Measurements from ENCODE around the gene SDS.

SDS gene

GRCh38 chr12:113424456-113424855 is 20.8 kb upstream of the SDS start:
- Histone ChIP-seq H3K27ac (ENCODE audit: low read depth, low read length, poor library complexity, severe bottlenecking) (no peak overlapping the region), H3K4me3 (ENCODE audit: low read depth, low read length, poor library complexity, severe bottlenecking) (no peak overlapping the region), H3K9me2 (ENCODE audit: low read depth, low read length) (no peaks in the 10 kb centered on the region), H3K36me3 (ENCODE audit: insufficient read depth, low read length) (no peaks in the 10 kb centered on the region), H3F3A (ENCODE audit: insufficient read depth, low read length) (no peaks in the 10 kb centered on the region), H3K79me2 (ENCODE audit: insufficient read depth, low read length) (no peaks in the 10 kb centered on the region), H3K9me3 (ENCODE audit: low read length) (no peaks in the 10 kb centered on the region), H3K4me1 (ENCODE audit: insufficient read depth, low read length, severe bottlenecking) (peaks cover 15% of the 10 kb centered on the region), H4K20me1 (ENCODE audit: insufficient read depth, low read length) (no peaks in the 10 kb centered on the region), H3K4me2 (ENCODE audit: low read length) (no peak overlapping the region), H3K27me3 (ENCODE audit: insufficient read depth, low read length) (no peaks in the 10 kb centered on the region), H3K9ac (ENCODE audit: low read length) (no peak overlapping the region), H2AFZ (ENCODE audit: low read length) (no peak overlapping the region)
- TF ChIP-seq EZH2 (IDR thresholded peaks at IDR 0.05; ENCODE audit: borderline replicate concordance, low read length) (no peak), CTCF (IDR thresholded peaks at IDR 0.05; ENCODE audit: low read length) (no peak)

GRCh38 chr12:113422886-113423669 is 19.4 kb upstream of the SDS start:
- TF ChIP-seq CTCF (IDR thresholded peaks at IDR 0.05; ENCODE audit: low read length) (no peak), EZH2 (IDR thresholded peaks at IDR 0.05; ENCODE audit: borderline replicate concordance, low read length) (no peak)
- H4K20me1 ChIP-seq (ENCODE audit: insufficient read depth, low read length) = no peaks in the 10 kb centered on the region
- H3K27me3 ChIP-seq (ENCODE audit: insufficient read depth, low read length) = no peaks in the 10 kb centered on the region
- no peaks in the 10 kb centered on the region for H3K79me2 ChIP-seq (ENCODE audit: insufficient read depth, low read length)
- H3F3A ChIP-seq (ENCODE audit: insufficient read depth, low read length) = no peaks in the 10 kb centered on the region
- H3K4me1 ChIP-seq (ENCODE audit: insufficient read depth, low read length, severe bottlenecking) = peaks cover 15% of the 10 kb centered on the region
- H2AFZ ChIP-seq (ENCODE audit: low read length) = no peak overlapping the region
- no peak overlapping the region for H3K4me2 ChIP-seq (ENCODE audit: low read length)
- no peak overlapping the region for H3K4me3 ChIP-seq (ENCODE audit: low read depth, low read length, poor library complexity, severe bottlenecking)
- H3K9me3 ChIP-seq (ENCODE audit: low read length) = no peaks in the 10 kb centered on the region
- no peak overlapping the region for H3K27ac ChIP-seq (ENCODE audit: low read depth, low read length, poor library complexity, severe bottlenecking)
- no peaks in the 10 kb centered on the region for H3K36me3 ChIP-seq (ENCODE audit: insufficient read depth, low read length)
- no peak overlapping the region for H3K9ac ChIP-seq (ENCODE audit: low read length)
- H3K9me2 ChIP-seq (ENCODE audit: low read depth, low read length) = no peaks in the 10 kb centered on the region

DNA sequence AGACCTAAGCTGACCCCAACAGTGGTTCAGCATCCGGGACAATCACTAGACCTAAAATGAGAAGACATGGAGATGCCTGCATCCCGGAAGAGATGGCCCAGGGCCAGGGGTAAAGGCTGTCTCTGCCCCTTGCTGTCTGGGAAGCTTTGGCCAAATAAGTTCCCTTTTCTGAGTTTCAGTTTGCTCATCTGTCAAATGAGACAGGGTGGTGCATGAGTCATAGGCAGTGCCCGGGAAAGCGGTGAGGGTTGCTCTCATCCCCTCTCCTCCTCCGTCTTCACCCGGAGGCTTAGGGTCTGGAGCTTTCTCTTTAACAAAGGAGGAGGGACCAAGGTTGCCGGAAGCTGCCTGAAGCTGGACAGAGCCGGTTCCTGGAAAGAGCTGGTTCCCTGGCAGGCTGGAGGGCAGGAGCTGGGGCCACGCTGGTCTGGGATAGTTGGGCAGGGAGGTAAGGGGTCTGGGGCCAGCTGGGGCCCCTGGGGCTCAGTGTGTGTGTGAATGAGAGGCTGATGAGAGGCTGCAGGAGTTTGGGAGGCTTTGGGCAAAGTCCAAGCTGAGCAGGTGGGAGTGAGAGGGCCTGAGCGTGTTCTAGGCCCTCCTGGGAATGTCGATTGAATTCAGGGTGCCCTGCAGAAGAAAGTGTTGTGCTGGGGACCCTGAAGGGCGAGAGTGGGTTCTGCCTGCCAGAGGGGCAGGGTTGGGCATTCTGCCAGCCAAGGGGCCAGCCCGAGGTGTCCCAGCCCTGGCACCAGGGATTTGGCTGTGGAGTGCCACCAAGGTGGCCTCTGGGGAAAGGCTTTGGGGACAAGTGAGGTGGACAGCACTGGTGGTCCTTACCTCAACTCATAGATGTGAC is 18.6 kb upstream of the SDS start, which contains the start of gene SDSL:
Gene SDSL, plus strand, starts transcription at position 351 of the 856 bp plus-strand sequence. CDS start 5,603 bp downstream, outside the sequence.
- no peaks in the 10 kb centered on the region for H3K9me3 ChIP-seq (ENCODE audit: low read length)
- no peak within 1 kb of the TSS for H2AFZ ChIP-seq (ENCODE audit: low read length)
- peak within 1 kb of the TSS; percentile 50 for H3K4me2 ChIP-seq (ENCODE audit: low read length)
- no peak for TF ChIP-seq EZH2 (IDR thresholded peaks at IDR 0.05; ENCODE audit: borderline replicate concordance, low read length)
- no peak for TF ChIP-seq CTCF (IDR thresholded peaks at IDR 0.05; ENCODE audit: low read length)
- H3K9me2 ChIP-seq (ENCODE audit: low read depth, low read length) = no peaks in the 10 kb centered on the region
- H3K9ac ChIP-seq (ENCODE audit: low read length) = no peak within 1 kb of the TSS
- H3K36me3 ChIP-seq (ENCODE audit: insufficient read depth, low read length) = no peaks in the 10 kb centered on the region
- no peaks in the 10 kb centered on the region for H3K79me2 ChIP-seq (ENCODE audit: insufficient read depth, low read length)
- H3K4me3 ChIP-seq (ENCODE audit: low read depth, low read length, poor library complexity, severe bottlenecking) = no peak within 1 kb of the TSS
- H4K20me1 ChIP-seq (ENCODE audit: insufficient read depth, low read length) = no peaks in the 10 kb centered on the region
- H3K27ac ChIP-seq (ENCODE audit: low read depth, low read length, poor library complexity, severe bottlenecking) = no peak within 1 kb of the TSS
- no peaks in the 10 kb centered on the region for H3K27me3 ChIP-seq (ENCODE audit: insufficient read depth, low read length)
- H3K4me1 ChIP-seq (ENCODE audit: insufficient read depth, low read length, severe bottlenecking) = peaks cover 15% of the 10 kb centered on the region
- no peaks in the 10 kb centered on the region for H3F3A ChIP-seq (ENCODE audit: insufficient read depth, low read length)
